NK-92 treated with Interleukin-12 subunit alpha and Interleukin-12 subunit beta, amount 100 ng/mL, for 24 hours (cell line): Measurements from ENCODE around the gene CA9.

Experiments used
- DNase-seq: peaks from one replicate; lab custom pipeline; 2025; lab: John Stamatoyannopoulos, UW

CA9 gene

DNA sequence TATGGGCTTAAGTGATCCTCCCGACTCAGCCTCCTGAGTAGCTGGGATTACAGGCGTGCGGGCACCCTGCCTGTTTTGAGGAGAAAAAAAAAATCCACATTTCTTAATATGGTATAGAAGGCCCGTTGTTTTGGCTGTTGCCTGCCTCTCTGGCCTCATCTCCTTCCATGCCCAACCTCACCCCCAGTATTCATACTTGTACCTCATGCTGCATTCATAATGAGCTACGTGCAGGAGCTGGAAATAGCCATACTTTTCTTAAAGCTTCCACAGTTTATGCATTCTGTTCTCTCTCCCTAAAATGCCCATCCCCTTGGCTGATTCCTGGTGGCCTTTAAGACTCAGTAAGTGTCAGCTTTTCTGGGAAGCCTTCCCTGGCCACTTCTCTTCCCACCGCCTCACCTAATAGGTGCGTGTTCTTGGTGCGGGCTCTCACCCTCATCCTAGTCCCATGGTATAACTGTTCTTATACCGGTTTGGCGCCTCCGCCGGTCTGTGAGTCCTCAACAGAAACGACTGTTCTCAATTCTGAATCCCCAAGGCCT lies 18.1 kb downstream of the CA9 start:
- DNase-seq, result no peak

DNA sequence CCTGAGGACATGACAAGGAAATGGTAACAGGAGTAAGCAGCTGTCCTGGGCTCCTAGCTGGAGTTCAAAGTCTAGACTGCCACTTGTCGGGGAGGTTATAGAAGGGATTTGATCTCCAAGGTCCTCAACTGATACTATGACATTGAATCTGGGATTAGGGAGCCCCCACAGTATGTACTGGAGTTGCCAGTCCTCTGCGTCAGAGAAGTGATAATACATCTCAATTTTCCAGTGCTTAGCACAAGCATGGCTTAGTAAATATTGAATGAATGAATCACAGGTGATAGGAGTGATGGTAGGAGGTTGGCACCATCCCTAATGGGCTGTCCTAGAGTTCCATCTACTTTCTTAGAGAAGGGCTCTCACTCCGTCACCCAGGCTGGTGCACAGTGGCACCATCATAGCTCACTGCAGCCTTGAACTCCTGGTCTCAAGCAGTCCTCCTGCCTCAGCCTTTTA lies 22.2 kb downstream of the CA9 start:
- no peak for DNase-seq

DNA sequence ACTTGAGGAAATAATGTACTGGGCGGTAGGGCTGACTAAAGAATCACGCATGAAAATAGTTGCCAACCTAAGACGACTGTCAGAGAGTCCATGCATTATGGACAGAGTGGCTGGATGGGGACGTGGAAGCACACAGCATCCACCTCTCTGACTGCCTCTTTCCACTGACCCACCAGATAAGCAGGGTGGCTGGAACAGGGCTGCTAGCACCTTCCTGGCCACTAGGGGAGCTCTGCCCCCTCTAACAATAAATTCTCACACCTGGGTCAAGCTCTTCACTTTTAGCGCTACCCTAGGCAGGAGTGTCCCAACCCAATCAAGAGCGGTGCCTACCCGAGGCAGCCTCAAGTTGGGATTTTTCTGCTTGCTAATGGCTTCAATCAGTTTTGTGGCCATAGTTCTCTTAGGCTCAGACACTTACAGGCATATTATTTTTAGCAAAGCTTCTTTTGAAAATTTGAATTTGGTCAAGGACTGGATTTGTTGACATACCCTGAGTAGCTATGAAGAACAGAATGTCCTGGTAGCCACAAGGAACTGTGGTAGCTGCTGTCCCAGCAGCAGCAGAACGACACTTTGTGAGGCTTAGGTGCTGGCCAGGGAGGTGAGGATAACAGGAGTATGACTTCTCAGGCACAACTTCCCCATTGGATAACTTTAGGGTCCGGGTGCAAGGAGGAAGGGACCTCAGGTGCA lies 22.9 kb downstream of the CA9 start:
- DNase-seq, result peak; percentile 21

GRCh38 chr9:35697486-35697885 lies 23.8 kb downstream of the CA9 start:
- no peak for DNase-seq

- DNase-seq, result no peak
Observed at GRCh38 chr9:35698231-35698630, 24.5 kb downstream of the CA9 start.

GRCh38 chr9:35700031-35700430 lies 26.3 kb downstream of the CA9 start:
- DNase-seq, result no peak

DNA sequence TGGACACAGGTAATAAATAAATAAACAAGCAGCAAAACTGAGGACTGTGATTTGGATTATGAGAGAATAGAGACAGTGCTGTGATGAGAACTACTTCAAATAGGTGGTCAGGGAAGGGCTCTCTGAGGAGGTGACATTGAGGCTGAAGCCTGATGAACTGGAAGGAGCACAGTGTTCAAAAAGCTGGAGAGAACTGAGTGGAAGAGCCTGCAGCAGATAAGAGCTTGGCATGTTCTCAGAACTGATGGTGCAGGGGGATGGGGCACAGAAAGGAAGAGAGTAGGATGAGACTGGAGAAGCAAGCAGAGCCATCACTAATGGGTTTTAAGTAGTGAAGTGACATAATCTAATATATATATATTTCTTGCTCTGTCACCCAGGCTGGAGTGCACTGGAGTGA lies 27.2 kb downstream of the CA9 start:
- DNase-seq, result no peak

DNA sequence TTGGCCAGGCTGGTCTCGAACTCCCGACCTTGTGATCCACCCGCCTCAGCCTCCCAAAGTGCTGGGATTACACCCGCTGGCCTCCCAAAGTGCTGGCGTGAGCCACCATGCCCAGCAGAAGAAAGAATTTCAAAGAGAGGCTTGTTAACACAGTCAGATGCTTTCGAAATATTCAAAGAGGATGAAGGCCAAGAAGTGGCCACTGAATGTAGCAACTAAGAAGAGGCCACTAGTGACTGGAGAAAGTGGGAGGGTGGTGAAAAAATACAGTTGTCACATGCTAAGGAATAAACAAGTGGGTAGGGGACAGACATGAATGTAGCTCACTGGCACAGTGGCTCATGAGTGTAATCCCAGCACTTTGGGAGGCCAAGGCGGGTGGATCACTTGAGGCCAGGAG lies 29.0 kb downstream of the CA9 start:
- DNase-seq, result no peak

- no peak for DNase-seq
Observed at GRCh38 chr9:35703906-35704672, 30.4 kb downstream of the CA9 start.

- DNase-seq, result no peak
Observed at GRCh38 chr9:35705372-35705771, 31.6 kb downstream of the CA9 start.

GRCh38 chr9:35705836-35706430 lies 32.2 kb downstream of the CA9 start:
- DNase-seq, result no peak

- no peak for DNase-seq
Observed at GRCh38 chr9:35706951-35707350, 33.2 kb downstream of the CA9 start.

DNA sequence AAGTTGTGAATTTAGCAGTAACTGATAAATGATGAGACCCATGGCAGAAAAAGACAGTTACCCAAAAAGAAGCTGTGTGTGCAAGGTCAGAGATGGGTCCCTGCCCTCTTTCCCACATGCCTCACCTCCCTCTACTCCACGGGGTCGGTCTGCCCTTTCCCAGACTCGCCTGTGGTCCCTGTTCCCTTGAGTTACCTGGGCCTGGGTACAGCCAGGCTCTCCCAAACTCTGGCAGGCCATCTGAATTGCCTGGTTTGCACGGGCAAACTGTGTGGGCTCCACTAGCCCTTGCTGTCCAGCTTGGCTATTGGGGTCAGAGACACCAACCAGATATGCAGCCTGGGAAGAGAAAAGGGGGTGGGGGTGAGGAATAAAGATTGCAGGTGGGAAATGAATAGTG lies 34.4 kb downstream of the CA9 start:
- DNase-seq, result no peak

GRCh38 chr9:35710818-35711500 lies 37.2 kb downstream of the CA9 start:
- DNase-seq, result no peak

DNA sequence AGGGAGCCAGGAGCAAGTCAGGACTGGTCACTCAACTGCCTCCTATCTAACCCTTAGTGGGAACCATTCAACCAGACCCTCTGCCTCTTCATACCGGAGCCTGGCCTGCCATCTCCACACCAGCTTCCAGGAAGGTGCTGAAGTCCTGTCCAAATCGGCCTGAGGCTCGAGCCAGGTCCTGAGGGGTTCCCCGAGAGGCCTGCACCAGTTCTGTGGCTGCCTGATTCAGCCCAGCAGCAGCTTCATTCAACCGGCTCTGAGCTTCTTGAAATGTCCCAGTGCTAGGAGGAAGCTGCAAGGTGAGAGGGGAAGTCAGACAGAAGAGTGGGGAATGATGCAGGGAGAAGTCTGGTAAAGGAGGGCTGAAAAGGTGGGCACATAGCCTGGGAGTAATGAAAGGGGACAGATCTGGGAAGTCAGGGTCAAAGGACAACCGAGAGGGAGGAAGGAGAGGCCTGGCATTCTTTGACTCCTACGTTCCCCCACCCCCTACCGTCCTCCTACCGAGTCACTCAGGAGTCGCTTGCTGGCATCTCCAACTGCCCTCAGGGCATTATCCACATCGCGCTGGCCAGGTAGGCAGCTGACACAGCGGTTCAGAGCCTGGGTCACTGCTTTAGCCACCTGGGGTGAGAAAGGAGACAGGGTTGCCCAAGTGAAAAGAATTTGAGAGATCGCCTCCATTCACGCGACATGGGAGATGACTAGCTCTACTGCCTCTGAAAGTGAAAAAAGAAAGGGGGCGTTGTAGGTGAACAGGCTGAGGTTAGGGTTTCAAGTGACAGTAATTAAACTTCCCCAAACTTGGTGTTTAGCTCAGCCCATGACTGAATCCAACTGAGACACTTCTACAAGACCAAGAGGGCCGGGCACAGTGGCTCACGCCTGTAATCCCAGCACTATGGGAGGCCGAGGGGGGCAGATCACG lies 38.0 kb downstream of the CA9 start:
- DNase-seq, result no peak

- no peak for DNase-seq
Observed at GRCh38 chr9:35712762-35713400, 39.2 kb downstream of the CA9 start.

DNA sequence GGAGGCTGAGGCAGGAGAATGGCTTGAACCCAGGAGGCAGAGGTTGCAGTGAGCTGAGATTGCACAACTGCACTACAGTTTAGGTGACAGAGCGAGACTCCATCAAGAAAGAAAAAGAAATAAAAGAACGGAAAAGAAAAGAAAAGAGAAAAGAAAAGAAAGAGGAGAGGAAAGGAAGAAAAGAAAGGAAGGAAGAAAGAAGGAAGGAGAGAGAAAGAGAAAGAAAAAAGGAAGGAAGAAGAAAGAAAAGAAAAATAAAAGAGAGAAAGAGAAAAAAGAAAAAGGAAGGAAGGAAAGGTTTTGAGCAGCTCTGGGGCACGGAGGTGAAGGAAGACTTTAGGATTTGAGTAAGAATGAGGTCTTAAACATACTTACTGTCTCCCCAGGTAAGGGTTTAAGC lies 39.9 kb downstream of the CA9 start:
- no peak for DNase-seq

- no peak for DNase-seq
Observed at GRCh38 chr9:35714123-35714522, 40.4 kb downstream of the CA9 start.

DNA sequence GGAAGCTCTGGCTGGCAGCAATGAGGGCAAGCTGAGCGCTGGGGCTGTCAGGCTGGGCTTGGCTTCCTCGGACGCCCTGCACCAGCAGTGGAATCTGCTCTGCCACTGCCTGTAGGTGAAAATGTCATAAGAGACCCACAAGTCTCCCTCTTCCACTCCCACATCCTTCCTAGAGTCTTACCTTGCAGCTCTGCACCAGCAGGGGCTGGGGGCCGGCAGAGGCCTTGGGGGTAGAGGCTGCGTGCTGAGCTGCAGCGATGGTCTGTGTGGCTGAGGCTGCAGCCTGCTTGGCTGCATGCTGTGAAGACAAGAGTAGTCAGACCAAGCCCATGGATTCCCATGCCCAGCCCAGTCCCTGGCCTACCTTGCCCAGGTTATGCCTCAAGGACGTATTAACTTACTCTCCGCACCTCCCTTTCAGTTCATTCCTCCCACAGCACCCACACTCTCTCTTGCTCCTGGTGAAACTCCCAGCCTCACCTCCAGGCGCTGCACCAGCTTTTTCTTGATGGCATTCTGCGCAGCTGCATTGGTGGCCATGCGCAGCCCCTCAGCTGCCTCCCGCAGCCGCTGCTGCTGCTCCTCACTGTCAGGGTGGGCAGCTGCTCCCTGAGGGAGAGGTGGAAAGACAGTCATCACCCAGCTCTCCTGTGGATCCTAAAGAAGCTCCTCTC lies 41.0 kb downstream of the CA9 start:
- no peak for DNase-seq

- no peak for DNase-seq
Observed at GRCh38 chr9:35716230-35716629, 42.5 kb downstream of the CA9 start.
